HEK293T (cell line): ENCODE measurements around the gene GLCE.

Experiments used
- CTCF ChIA-PET: fragments of 350-600 bp; formaldehyde crosslinking; extraction: SDS; loops from one replicate; lab custom pipeline; 2021; ENCODE audit warnings: antibody characterized with exemption, inconsistent platforms; lab: Yijun Ruan, JAX
- POLR2A ChIA-PET: fragments of 350-600 bp; formaldehyde crosslinking; extraction: SDS; loops from one replicate; lab custom pipeline; 2020; ENCODE audit warnings: antibody characterized with exemption, inconsistent platforms; lab: Yijun Ruan, JAX
- DNase-seq: peaks from one replicate; pipeline ENCODE4 v3.0.0; 2012; ENCODE audit warnings: mixed read lengths; ENCODE audit errors: extremely low spot score
- ARNT ChIP-seq: fragments of 450-650 bp; IDR thresholded peaks from 2 replicates; pipeline ENCODE4 v1.6.1; 2017; ENCODE audit warnings: mild to moderate bottlenecking
- BHLHE40 ChIP-seq: fragments of 450-650 bp; IDR thresholded peaks from 2 replicates; pipeline ENCODE4 v1.6.1; 2016; ENCODE audit warnings: mild to moderate bottlenecking, moderate library complexity, borderline replicate concordance
- CTBP1 ChIP-seq: fragments of 450-650 bp; IDR thresholded peaks from 2 replicates; pipeline ENCODE4 v1.6.1; 2016; ENCODE audit warnings: borderline replicate concordance
- ELF4 ChIP-seq: fragments of 450-650 bp; IDR thresholded peaks from 2 replicates; pipeline ENCODE4 v1.6.1; 2017; ENCODE audit warnings: antibody characterized with exemption
- FOXA1 ChIP-seq: fragments of 450-650 bp; IDR thresholded peaks from 2 replicates; pipeline ENCODE4 v1.6.1; 2016; ENCODE audit warnings: mild to moderate bottlenecking
- FOXK2 ChIP-seq: fragments of 450-650 bp; IDR thresholded peaks from 2 replicates; pipeline ENCODE4 v1.6.1; 2016; ENCODE audit warnings: mild to moderate bottlenecking
- FOXM1 ChIP-seq: fragments of 450-650 bp; IDR thresholded peaks from 2 replicates; pipeline ENCODE4 v1.6.1; 2017; ENCODE audit warnings: mild to moderate bottlenecking, borderline replicate concordance
- HDGF ChIP-seq: fragments of 450-650 bp; IDR thresholded peaks from 2 replicates; pipeline ENCODE4 v1.6.1; 2017; ENCODE audit warnings: antibody characterized with exemption, borderline replicate concordance
- L3MBTL2 ChIP-seq: fragments of 450-650 bp; conservative IDR thresholded peaks from 2 replicates; pipeline ENCODE4 v1.6.1; 2016; ENCODE audit warnings: mild to moderate bottlenecking
- LEF1 ChIP-seq: fragments of 450-650 bp; IDR thresholded peaks from 2 replicates; pipeline ENCODE4 v1.6.1; 2017; ENCODE audit warnings: mild to moderate bottlenecking, borderline replicate concordance
- NFRKB ChIP-seq: fragments of 450-650 bp; IDR thresholded peaks from 2 replicates; pipeline ENCODE4 v1.6.1; 2016; ENCODE audit warnings: mild to moderate bottlenecking, moderate library complexity
- PKNOX1 ChIP-seq: fragments of 450-650 bp; IDR thresholded peaks from 2 replicates; pipeline ENCODE4 v1.6.1; 2016
- SP1 ChIP-seq: fragments of 450-650 bp; IDR thresholded peaks from 2 replicates; pipeline ENCODE4 v1.6.1; 2017
- SUZ12 ChIP-seq: fragments of 450-650 bp; IDR thresholded peaks from 2 replicates; pipeline ENCODE4 v1.6.1; 2016; ENCODE audit warnings: mild to moderate bottlenecking
- TARDBP ChIP-seq: fragments of 450-650 bp; IDR thresholded peaks from 2 replicates; pipeline ENCODE4 v1.6.1; 2016
- ZNF384 ChIP-seq: fragments of 450-650 bp; IDR thresholded peaks from 2 replicates; pipeline ENCODE4 v1.6.1; 2016

GLCE gene

GRCh38 chr15:69314736-69315135 is 154.3 kb downstream of the GLCE start:
- DNase-seq, result no peak
- POLR2A ChIA-PET, result no interaction called here
- TF ChIP-seq FOXM1, result no peak
- no peak for TF ChIP-seq TARDBP
- no peak for TF ChIP-seq ELF4
- no peak for TF ChIP-seq HDGF
- no peak for TF ChIP-seq NFRKB
- no peak for TF ChIP-seq LEF1
- no peak for TF ChIP-seq ZNF384
- no peak for TF ChIP-seq PKNOX1
- TF ChIP-seq FOXA1, result no peak
- no peak for TF ChIP-seq ARNT
- CTCF ChIA-PET, result no interaction called here

GRCh38 chr15:69315402-69316110 is 155.1 kb downstream of the GLCE start:
- POLR2A ChIA-PET, result no interaction called here
- DNase-seq, result no peak
- CTCF ChIA-PET, result no interaction called here
- TF ChIP-seq SP1, result no peak
- no peak for TF ChIP-seq BHLHE40
- TF ChIP-seq FOXM1, result no peak
- TF ChIP-seq ZNF384, result no peak
- TF ChIP-seq LEF1, result no peak
- TF ChIP-seq ARNT, result no peak
- no peak for TF ChIP-seq PKNOX1
- TF ChIP-seq ELF4, result no peak

GRCh38 chr15:69316291-69316690 is 155.9 kb downstream of the GLCE start:
- no peak for DNase-seq
- ChIA-PET CTCF (no interaction called here), POLR2A (no interaction called here)
- TF ChIP-seq NFRKB, result no peak
- no peak for TF ChIP-seq PKNOX1
- TF ChIP-seq FOXA1, result no peak
- TF ChIP-seq SP1, result no peak
- no peak for TF ChIP-seq HDGF
- no peak for TF ChIP-seq L3MBTL2
- no peak for TF ChIP-seq TARDBP
- no peak for TF ChIP-seq SUZ12
- no peak for TF ChIP-seq ARNT
- TF ChIP-seq CTBP1, result no peak
- no peak for TF ChIP-seq FOXM1
- no peak for TF ChIP-seq ELF4
- TF ChIP-seq LEF1, result no peak

GRCh38 chr15:69317392-69317841 is 157.0 kb downstream of the GLCE start:
- CTCF ChIA-PET, result no interaction called here
- POLR2A ChIA-PET, result no interaction called here
- DNase-seq, result no peak
- no peak for TF ChIP-seq SP1
- no peak for TF ChIP-seq HDGF
- TF ChIP-seq TARDBP, result no peak
- TF ChIP-seq SUZ12, result no peak
- no peak for TF ChIP-seq ELF4
- no peak for TF ChIP-seq BHLHE40
- no peak for TF ChIP-seq FOXM1

- TF ChIP-seq NFRKB (no peak), TARDBP (no peak), LEF1 (no peak), ELF4 (no peak), SP1 (no peak), BHLHE40 (no peak), HDGF (no peak), ZNF384 (no peak), SUZ12 (no peak), FOXM1 (no peak), FOXA1 (no peak), ARNT (no peak), FOXK2 (no peak), PKNOX1 (no peak), CTBP1 (no peak), L3MBTL2 (no peak)
- ChIA-PET POLR2A (no interaction called here), CTCF (no interaction called here)
- DNase-seq, result no peak
Observed at GRCh38 chr15:69318033-69318432, 157.6 kb downstream of the GLCE start.
